K562 (cell line): Measurements from ENCODE around the gene DHPS. TPM values are rescaled to one million over a fixed set of nuclear protein-coding genes. Genes with fewer than 3 reads are reported as not detected.

Experiments used
- ATAC-seq: fragments of 200-7000 bp; cut with Tn5 transposase; 3 replicates; pipeline ENCODE4 v1.9.1; 2020; ENCODE audit warnings: moderate library complexity
- BruUV-seq: library from RNA; stranded (reverse); fragments of 400-500 nt; replicated peaks from 2 replicates; lab custom pipeline; 2021; lab: Mats Ljungman, UMichigan
- CTCF ChIA-PET: fragments of 300-600 bp; formaldehyde crosslinking; extraction: SDS; loops from one replicate; lab custom pipeline; 2021; ENCODE audit warnings: low intra/inter-chr PET ratio; lab: Yijun Ruan, JAX
- POLR2A ChIA-PET: fragments of 300-600, 350-650 bp; sonication (Branson Sonifier 250); formaldehyde crosslinking; extraction: SDS; loops from one replicate; lab custom pipeline; 2021; ENCODE audit warnings: antibody characterized with exemption, inconsistent platforms; lab: Yijun Ruan, JAX
- DNase-seq, 4 experiments: peaks; one replicate each; pipeline versions ENCODE4 v3.0.0 to v3.0.0-alpha.2; 2011 to 2018; ENCODE audit warnings: low spot score in 3 of 4, mixed read lengths in 3 of 4; ENCODE audit errors: extremely low read depth in 1 of 4
- FAIRE-seq: peaks from 2 replicates; lab custom pipeline; 2011; peaks lifted over from hg19 to GRCh38; lab: Jason Lieb, UNC
- H2AFZ ChIP-seq: 2 replicates; pipeline ENCODE4 v1.6.0; 2011; ENCODE audit warnings: low read depth, low read length, control low read depth, inconsistent platforms
- H3K27ac ChIP-seq: fragments of 200-600 bp; 3 replicates; pipeline ENCODE4 v1.8.0; 2011; ENCODE audit warnings: low read depth, mild to moderate bottlenecking, control low read depth, inconsistent platforms, low read length, moderate library complexity, mixed read lengths; ENCODE audit errors: extremely low read depth
- H3K27me3 ChIP-seq, 2 experiments: fragments of 300-600 bp in 1 of 2; 2 replicates in 1 of 2; 3 replicates in 1 of 2; pipeline versions ENCODE4 v1.6.0 to v1.8.0; 2011; ENCODE audit warnings: inconsistent platforms in 2 of 2, low read length in 2 of 2, mild to moderate bottlenecking in 1 of 2, mixed read lengths in 1 of 2, moderate library complexity in 1 of 2; ENCODE audit not compliant: control insufficient read depth in 2 of 2, insufficient read depth in 2 of 2
- H3K36me3 ChIP-seq: fragments of 300-600 bp; 3 replicates; pipeline ENCODE4 v1.8.0; 2011; ENCODE audit warnings: mild to moderate bottlenecking, low read length, inconsistent platforms; ENCODE audit not compliant: control insufficient read depth, insufficient read depth
- H3K4me1 ChIP-seq, 2 experiments: fragments of 200-600 bp in 1 of 2; replicated peaks in 1 of 2; 2 replicates in 1 of 2; 3 replicates in 1 of 2; pipeline versions ENCODE4 v1.5.1 to v1.8.0; 2011; ENCODE audit warnings: inconsistent platforms in 2 of 2, low read length in 2 of 2, mild to moderate bottlenecking in 1 of 2, mixed read lengths in 1 of 2, moderate library complexity in 1 of 2; ENCODE audit not compliant: control insufficient read depth in 2 of 2, insufficient read depth in 2 of 2
- H3K4me2 ChIP-seq: 2 replicates; pipeline ENCODE4 v1.6.1; 2011; ENCODE audit warnings: low read length, control low read depth, inconsistent platforms, mixed read lengths; ENCODE audit not compliant: insufficient read depth
- H3K4me3 ChIP-seq: fragments of 200-600 bp; sonication (generic), shearing (Covaris generic); 2 replicates; pipeline ENCODE4 v1.5.1; 2016; ENCODE audit warnings: control low read depth, inconsistent platforms
- H3K79me2 ChIP-seq: fragments of 200-600 bp; 3 replicates; pipeline ENCODE4 v1.8.0; 2011; ENCODE audit warnings: low read length, inconsistent platforms; ENCODE audit not compliant: control insufficient read depth, insufficient read depth
- H3K9ac ChIP-seq, 2 experiments: 2 replicates each; pipeline versions ENCODE4 v1.6.0 to v1.6.1; 2011; ENCODE audit warnings: low read depth in 2 of 2, low read length in 2 of 2, control low read depth in 1 of 2, inconsistent platforms in 1 of 2, mild to moderate bottlenecking in 1 of 2, mixed read lengths in 1 of 2; ENCODE audit not compliant: insufficient read depth in 1 of 2
- H3K9me1 ChIP-seq: one replicate; pipeline ENCODE4 v1.6.0; 2011; ENCODE audit warnings: inconsistent platforms, mild to moderate bottlenecking, low read length, moderate library complexity; ENCODE audit not compliant: control insufficient read depth, insufficient read depth
- H3K9me3 ChIP-seq: replicated peaks from 2 replicates; pipeline ENCODE4 v1.5.1; 2011; ENCODE audit warnings: low read depth, low read length, inconsistent platforms; ENCODE audit not compliant: control insufficient read depth, insufficient read depth
- H4K20me1 ChIP-seq: replicated peaks from 2 replicates; pipeline ENCODE4 v1.6.1; 2011; ENCODE audit warnings: low read length, inconsistent platforms, mixed read lengths; ENCODE audit not compliant: control insufficient read depth, insufficient read depth
- ASH1L ChIP-seq: fragments of 450-650 bp; IDR thresholded peaks from 2 replicates; pipeline ENCODE4 v1.6.1; 2018; ENCODE audit warnings: borderline replicate concordance, mild to moderate bottlenecking, low read depth; ENCODE audit not compliant: partially characterized antibody
- BRF1 ChIP-seq: IDR thresholded peaks from 3 replicates; pipeline ENCODE4 v1.6.1; 2011; ENCODE audit warnings: borderline replicate concordance, mild to moderate bottlenecking; ENCODE audit not compliant: insufficient read length; ENCODE audit errors: extremely low read depth
- FOS ChIP-seq: IDR thresholded peaks from 3 replicates; pipeline ENCODE4 v1.6.1; 2011; ENCODE audit not compliant: insufficient read length; ENCODE audit errors: extremely low read depth
- GATAD2A ChIP-seq: fragments of 450-650 bp; IDR thresholded peaks from 2 replicates; pipeline ENCODE4 v1.6.1; 2017
- KDM2B ChIP-seq: fragments of 250-450 bp; sonication (Bioruptor Pico); IDR thresholded peaks from 2 replicates; pipeline ENCODE4 v1.8.0; 2021; ENCODE audit warnings: mild to moderate bottlenecking, moderate library complexity
- MBD2 ChIP-seq: sonication (generic); IDR thresholded peaks from 2 replicates; pipeline ENCODE4 v1.6.1; 2016; ENCODE audit warnings: low read depth, borderline replicate concordance
- NFATC3 ChIP-seq: fragments of 450-650 bp; IDR thresholded peaks from 2 replicates; pipeline ENCODE4 v1.6.1; 2017; ENCODE audit warnings: mild to moderate bottlenecking
- POLR2A ChIP-seq: fragments of 450-650 bp; conservative IDR thresholded peaks from 2 replicates; pipeline ENCODE4 v1.6.1; 2016
- RBFOX2 ChIP-seq: fragments of 200-400 bp; formaldehyde crosslinking; IDR thresholded peaks from 2 replicates; pipeline ENCODE4 v1.6.1; 2017; ENCODE audit warnings: low read depth, mild to moderate bottlenecking, low read length, moderate library complexity
- RFX1 ChIP-seq: fragments of 450-650 bp; IDR thresholded peaks from 2 replicates; pipeline ENCODE4 v1.6.1; 2016; ENCODE audit warnings: mild to moderate bottlenecking, moderate library complexity
- SMARCA5 ChIP-seq: fragments of 450-650 bp; IDR thresholded peaks from 2 replicates; pipeline ENCODE4 v1.6.1; 2016
- SP2 ChIP-seq: IDR thresholded peaks from 2 replicates; pipeline ENCODE4 v1.6.1; 2011; ENCODE audit warnings: mild to moderate bottlenecking, low read depth, low read length, moderate library complexity; ENCODE audit not compliant: poor library complexity, severe bottlenecking; ENCODE audit errors: extremely low read depth
- TCF15 ChIP-seq: fragments of 250-450 bp; sonication (Bioruptor Pico); IDR thresholded peaks from 2 replicates; pipeline ENCODE4 v1.8.0; 2022; ENCODE audit warnings: moderate library complexity, mild to moderate bottlenecking, inconsistent platforms
- ZNF316 ChIP-seq: fragments of 450-650 bp; IDR thresholded peaks from 2 replicates; pipeline ENCODE4 v1.6.1; 2016
- WGBS: fragments of 100-300 bp; shearing (Covaris generic); methylation state at CpG from one replicate; pipeline ENCODE4 v1.1.6; 2016; ENCODE audit warnings: low coverage, mixed read lengths; ENCODE audit not compliant: insufficient coverage; ENCODE audit errors: missing lambda C conversion rate; 5-methylcytosine and 5-hydroxymethylcytosine counted together
- in situ Hi-C: fragments of 300-500 bp; cut with MboI; formaldehyde crosslinking; loops from 4 replicates; pipeline ENCODE4 v1.15.0; 2018; ENCODE audit warnings: inconsistent platforms, mixed read lengths
- intact Hi-C: fragments of 100-400 bp; cut with micrococcal nuclease; formaldehyde crosslinking; loops from 2 replicates; pipeline ENCODE4 v1.14.2; 2022
- polyA plus RNA-seq, 8 experiments: library from polyadenylated mRNA; depleted of rRNA in 4 of 8; stranded (reverse) in 5 of 8; unstranded in 3 of 8; fragments of >200 nt; fragmentation: Nextera tagmentation in 2 of 8; fragmentation: Illumina TruSeq in 1 of 8; extraction: Ambion mirVana in 2 of 8; extraction: Trizol in 1 of 8; gene quantifications; 2 replicates each; pipeline versions ENCODE4 v1.2.1 to v1.2.3, GENCODE V29; 2011 to 2014; ENCODE audit warnings: inconsistent platforms in 1 of 8, missing spikeins in 1 of 8
- total RNA-seq, 7 experiments: library from RNA; depleted of rRNA in 6 of 7; stranded (reverse); fragments of >200 nt in 6 of 7; fragmentation: Illumina TruSeq in 2 of 7; extraction: Trizol in 2 of 7; gene quantifications; 2 replicates each; pipeline versions ENCODE4 v1.2.1 to v1.2.3, GENCODE V29; 2011 to 2021; ENCODE audit warnings: low replicate concordance in 1 of 7
- TF ChIP-seq, protein P1 (sequence below): sonication (generic); IDR thresholded peaks from 2 replicates; pipeline ENCODE4 v1.6.1; 2016

The DHPS gene
- total and polyA plus RNA-seq, 9 of the 15 experiments (the other 6 are each of a cell fraction or from before 2014, with no cell fraction given): 47.1 to 110 (median 79.9) TPM

GRCh38 chr19:12705169-12705568 is 23.5 kb upstream of the DHPS start:
- Histone ChIP-seq H3K4me1 (peaks cover 0 to 27% of the 10 kb centered on the region in 2 experiments; a peak in 1 of 5 replicates), H3K9ac (no peak overlapping the region), H3K79me2 (no peaks in the 10 kb centered on the region; the same call in 2 of the 3 replicates), H3K36me3 (peaks cover 93% of the 10 kb centered on the region), H2AFZ (no peak overlapping the region), H3K4me3 (no peak overlapping the region), H3K27ac (no peak overlapping the region), H3K9me1 (peaks cover 2% of the 10 kb centered on the region), H3K4me2 (no peak overlapping the region), H3K27me3 (no peaks in the 10 kb centered on the region), H3K9me3 (no peaks in the 10 kb centered on the region), H4K20me1 (no peaks in the 10 kb centered on the region)
- FAIRE-seq (no peak), DNase-seq (no peak), ATAC-seq (no peak)
- no peak for TF ChIP-seq GATAD2A
- TF ChIP-seq RBFOX2: peak; percentile 34; the same call in 1 of the 2 replicates
- 93% methylated on average over 13 of the region's 13 CpGs for WGBS
- BruUV-seq: no TSS peak
- ChIA-PET CTCF (no interaction called here), POLR2A (no interaction called here)
- intact Hi-C loops: no loop called here
- in situ Hi-C loops: no loop called here

DNA sequence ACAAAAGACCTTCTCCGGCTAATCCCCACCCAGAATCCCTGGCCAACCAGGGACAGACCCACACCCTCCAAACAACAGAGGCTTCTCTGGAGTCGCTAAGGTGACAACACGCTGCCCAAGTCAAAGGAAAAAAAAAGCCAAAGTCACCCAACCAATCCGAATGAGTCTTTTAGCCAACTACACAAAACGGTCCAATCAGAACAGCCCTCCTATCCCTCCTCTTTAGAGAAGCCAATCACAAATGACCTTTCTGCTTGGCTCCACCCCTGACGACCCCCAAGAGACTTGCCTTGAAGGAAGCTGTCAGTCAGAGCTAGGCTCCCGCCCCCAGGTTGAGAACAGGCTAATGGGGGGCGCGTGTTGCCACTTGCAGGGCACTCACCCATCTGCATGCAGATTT is 21.4 kb upstream of the DHPS start:
- no peaks in the 10 kb centered on the region; the same call in 2 of the 3 replicates for H3K79me2 ChIP-seq
- in situ Hi-C loops: no loop called here
- no peaks in the 10 kb centered on the region for H4K20me1 ChIP-seq
- no peak overlapping the region for H3K4me3 ChIP-seq
- peak; percentile 87 for ATAC-seq
- WGBS: 79% methylated on average over 9 of the region's 9 CpGs
- H3K9me3 ChIP-seq: no peaks in the 10 kb centered on the region
- no peak overlapping the region for H2AFZ ChIP-seq
- peaks cover 2% of the 10 kb centered on the region for H3K9me1 ChIP-seq
- H3K27me3 ChIP-seq: no peaks in the 10 kb centered on the region
- no peak overlapping the region for H3K4me2 ChIP-seq
- no peak overlapping the region for H3K27ac ChIP-seq
- BruUV-seq: no TSS peak
- H3K36me3 ChIP-seq: peaks cover 92% of the 10 kb centered on the region
- POLR2A ChIA-PET: interaction anchor here (0.6 to 0.7 kb wide), 2 partner anchors 20 to 49 kb away, joined by 3 read pairs; partner anchors contain the start of gene BEST2
- H3K4me1 ChIP-seq: peaks cover 0 to 27% of the 10 kb centered on the region in 2 experiments; a peak in 1 of 5 replicates
- FAIRE-seq: peak; percentile 90
- CTCF ChIA-PET: no interaction called here
- DNase-seq: peak; percentile 77 to 90 (median 86)
- 0 out of 4 replicates have a peak overlapping the region, but pooled peaks of 1 of the 2 experiments have one; percentile 24 for H3K9ac ChIP-seq
- intact Hi-C loops: no loop called here
- TF ChIP-seq RFX1 (peak; percentile 14; the same call in 1 of the 2 replicates), SMARCA5 (no peak), BRF1 (no peak), MBD2 (peak; percentile 72; the same call in 1 of the 2 replicates), KDM2B (no peak), ZNF316 (peak; percentile 31; the same call in 1 of the 2 replicates), ASH1L (peak; percentile 86), SP2 (peak; percentile 15), FOS (peak; percentile 77), NFATC3 (no peak), TCF15 (CRISPR knock-in tag) (no peak), POLR2A (0 out of 2 replicates have a peak, but pooled peaks have one; percentile 0)
- TF ChIP-seq, protein P1, sequence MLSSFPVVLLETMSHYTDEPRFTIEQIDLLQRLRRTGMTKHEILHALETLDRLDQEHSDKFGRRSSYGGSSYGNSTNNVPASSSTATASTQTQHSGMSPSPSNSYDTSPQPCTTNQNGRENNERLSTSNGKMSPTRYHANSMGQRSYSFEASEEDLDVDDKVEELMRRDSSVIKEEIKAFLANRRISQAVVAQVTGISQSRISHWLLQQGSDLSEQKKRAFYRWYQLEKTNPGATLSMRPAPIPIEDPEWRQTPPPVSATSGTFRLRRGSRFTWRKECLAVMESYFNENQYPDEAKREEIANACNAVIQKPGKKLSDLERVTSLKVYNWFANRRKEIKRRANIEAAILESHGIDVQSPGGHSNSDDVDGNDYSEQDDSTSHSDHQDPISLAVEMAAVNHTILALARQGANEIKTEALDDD: no peak
